ENCODE results near the gene USF3. TPM values are rescaled to one million over a fixed set of nuclear protein-coding genes. Genes with fewer than 3 reads are reported as not detected.

Gene USF3
- total and polyA plus RNA-seq, 9 of the 15 experiments (the other 6 are each of a cell fraction or from before 2014, with no cell fraction given), result 1.4 to 6.9 (median 3.1) TPM

GRCh38 chr3:113607219-113607596, 89.2 kb downstream of the USF3 start:
- H3K4me2 ChIP-seq (ENCODE audit: insufficient read depth, low read length), result no peak overlapping the region
- H4K20me1 ChIP-seq (replicated peaks; ENCODE audit: control insufficient read depth, insufficient read depth, low read length), result no peaks in the 10 kb centered on the region
- WGBS (ENCODE audit: insufficient coverage, low coverage, missing lambda C conversion rate), result 0% methylated on average over 5 of the region's 5 CpGs
- H3K4me3 ChIP-seq, result no peak overlapping the region
- no peak for DNase-seq (ENCODE audit: extremely low read depth in 1 of 4, low spot score in 3 of 4)
- BruUV-seq (replicated peaks), result no TSS peak
- H3K27me3 ChIP-seq (ENCODE audit: control insufficient read depth in 2 of 2, insufficient read depth in 2 of 2, low read length in 2 of 2), result peaks cover 0 to 20% of the 10 kb centered on the region in 2 experiments; a peak in 4 of 5 replicates
- ATAC-seq, result no peak
- FAIRE-seq, result no peak
- no peak for TF ChIP-seq ARID3A (IDR thresholded peaks at IDR 0.05; ENCODE audit: borderline replicate concordance, low read depth, low read length)
- no peak for TF ChIP-seq MBD2 (IDR thresholded peaks at IDR 0.05; ENCODE audit: borderline replicate concordance, low read depth)
- no peak for TF ChIP-seq ARID2 (IDR thresholded peaks at IDR 0.05)
- no peak for TF ChIP-seq POU5F1 (IDR thresholded peaks at IDR 0.05; ENCODE audit: borderline replicate concordance, low read depth, low read length, partially characterized antibody)
- TF ChIP-seq ZNF146 (CRISPR knock-in tag; IDR thresholded peaks at IDR 0.05; ENCODE audit: unreplicated experiment), result no peak
- no peak for TF ChIP-seq PHB (CRISPR knock-in tag; IDR thresholded peaks at IDR 0.05)
- no peak for TF ChIP-seq ZNF551 (CRISPR knock-in tag; IDR thresholded peaks at IDR 0.05)
- no peak for TF ChIP-seq WHSC1 (IDR thresholded peaks at IDR 0.05; ENCODE audit: low read length)
- TF ChIP-seq NFIC (IDR thresholded peaks at IDR 0.05), result no peak
- TF ChIP-seq TEAD4 (IDR thresholded peaks at IDR 0.05; ENCODE audit: low read length), result no peak
- TF ChIP-seq TEAD4 (CRISPR knock-in tag; IDR thresholded peaks at IDR 0.05; ENCODE audit: borderline replicate concordance), result no peak
- TF ChIP-seq JUND (IDR thresholded peaks at IDR 0.05; ENCODE audit: borderline replicate concordance, low read depth, low read length), result no peak
- no peak for TF ChIP-seq JUND (tag; IDR thresholded peaks at IDR 0.05; ENCODE audit: borderline replicate concordance, low read depth, low read length)
- no peak for TF ChIP-seq MAFF (IDR thresholded peaks at IDR 0.05; ENCODE audit: low read length)
- no peak for TF ChIP-seq DACH1 (IDR thresholded peaks at IDR 0.05; ENCODE audit: partially characterized antibody)
- no peak for TF ChIP-seq KLF10 (CRISPR knock-in tag; IDR thresholded peaks at IDR 0.05)
- no peak for TF ChIP-seq RBM15 (IDR thresholded peaks at IDR 0.05; ENCODE audit: insufficient read depth, low read length)
- no peak for TF ChIP-seq TBP (optimal IDR thresholded peaks at IDR 0.05; ENCODE audit: low read depth, low read length)
- no peak for TF ChIP-seq ZBED1 (IDR thresholded peaks at IDR 0.05)
- CTCF ChIA-PET (ENCODE audit: low intra/inter-chr PET ratio), result no interaction called here
- H3K9ac ChIP-seq (ENCODE audit: insufficient read depth in 1 of 2, low read depth in 2 of 2, low read length in 2 of 2), result no peak overlapping the region
- H3K79me2 ChIP-seq (ENCODE audit: control insufficient read depth, insufficient read depth, low read length), result no peaks in the 10 kb centered on the region
- H3K4me1 ChIP-seq (replicated peaks in 1 of 2; ENCODE audit: control insufficient read depth in 2 of 2, insufficient read depth in 2 of 2, low read length in 2 of 2), result no peaks in the 10 kb centered on the region
- in situ Hi-C loops (cut with MboI) (loop anchor here (25.0 kb wide), 1 partner anchor 545 kb away; no protein-coding TSS in a partner anchor), intact Hi-C loops (cut with micrococcal nuclease) (no loop called here)
- POLR2A ChIA-PET, result no interaction called here
- H3K27ac ChIP-seq (ENCODE audit: extremely low read depth, low read depth, low read length), result no peak overlapping the region
- no peaks in the 10 kb centered on the region for H3K9me1 ChIP-seq (ENCODE audit: control insufficient read depth, insufficient read depth, low read length)
- no peaks in the 10 kb centered on the region for H3K36me3 ChIP-seq (ENCODE audit: control insufficient read depth, insufficient read depth, low read length)
- H2AFZ ChIP-seq (ENCODE audit: low read depth, low read length), result no peak overlapping the region
- no peaks in the 10 kb centered on the region for H3K9me3 ChIP-seq (replicated peaks; ENCODE audit: control insufficient read depth, insufficient read depth, low read depth, low read length)
